Kidney epithelial cell (primary cell): ENCODE measurements around the gene ACSF3. TPM values are rescaled to one million over a fixed set of nuclear protein-coding genes. Genes with fewer than 3 reads are reported as not detected.

Experiments used
- DNase-seq: peaks from one replicate; pipeline ENCODE4 v3.0.0-alpha.2; 2010; ENCODE audit warnings: low read depth
- H3K27me3 ChIP-seq: 2 replicates; pipeline ENCODE4 v1.6.0; 2011; ENCODE audit warnings: low read length; ENCODE audit not compliant: control insufficient read depth, insufficient read depth
- H3K36me3 ChIP-seq: 2 replicates; pipeline ENCODE4 v1.5.1; 2011; ENCODE audit warnings: low read length; ENCODE audit not compliant: control insufficient read depth, insufficient read depth
- H3K4me3 ChIP-seq: 2 replicates; pipeline ENCODE4 v1.5.1; 2011; ENCODE audit warnings: low read depth, mild to moderate bottlenecking, control low read depth, low read length
- total RNA-seq: library from RNA; depleted of rRNA; stranded (reverse); fragments of >200 nt; gene quantifications from 2 replicates; pipeline ENCODE4 v1.2.3, GENCODE V29; 2015
- TF ChIP-seq, protein P1 (sequence below): IDR thresholded peaks from 2 replicates; pipeline ENCODE4 v1.5.1; 2011; ENCODE audit warnings: mild to moderate bottlenecking, moderate library complexity, low read length, control low read depth, inconsistent platforms; ENCODE audit not compliant: insufficient read depth, poor library complexity, severe bottlenecking

ACSF3 gene
- total RNA-seq, result 36.9 and 41.3 TPM in 2 replicates

DNA sequence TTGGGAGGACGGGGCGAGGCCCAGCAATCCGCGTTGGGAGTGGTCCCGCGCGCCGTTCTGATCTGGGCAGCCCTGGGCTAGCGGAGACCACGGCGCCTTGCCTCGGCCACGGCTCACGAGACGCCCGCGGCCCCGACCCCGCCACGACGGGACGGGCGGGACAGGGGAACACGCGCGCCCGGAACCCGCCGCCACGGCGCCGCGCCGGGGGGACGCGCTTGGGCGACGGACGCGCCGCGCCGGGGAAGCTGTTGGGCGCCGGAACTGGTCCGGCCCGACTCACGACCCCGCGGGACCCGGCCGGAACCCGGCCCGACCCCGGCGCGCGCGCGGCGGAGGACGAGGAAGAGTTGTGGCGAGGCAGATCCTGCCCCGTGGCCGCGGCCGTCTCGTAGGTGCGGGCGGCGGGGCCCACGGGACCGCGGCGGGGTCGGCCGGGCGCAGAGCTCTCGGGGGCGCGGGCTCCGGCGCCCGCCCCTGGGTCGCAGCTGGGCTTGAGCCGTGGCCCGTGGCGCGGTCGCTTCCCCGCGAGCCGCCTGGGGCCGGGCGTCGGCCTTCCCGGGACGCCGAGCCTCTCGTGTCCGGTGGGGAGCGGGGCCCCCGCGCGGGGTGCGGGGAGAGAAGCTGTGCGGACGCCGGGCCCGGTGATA is at the start of gene ACSF3:
Gene ACSF3 (plus strand): TSS at position 251 of the 650 bp plus-strand sequence. CDS start 6,830 bp downstream, outside the sequence.
- TF ChIP-seq, protein P1, sequence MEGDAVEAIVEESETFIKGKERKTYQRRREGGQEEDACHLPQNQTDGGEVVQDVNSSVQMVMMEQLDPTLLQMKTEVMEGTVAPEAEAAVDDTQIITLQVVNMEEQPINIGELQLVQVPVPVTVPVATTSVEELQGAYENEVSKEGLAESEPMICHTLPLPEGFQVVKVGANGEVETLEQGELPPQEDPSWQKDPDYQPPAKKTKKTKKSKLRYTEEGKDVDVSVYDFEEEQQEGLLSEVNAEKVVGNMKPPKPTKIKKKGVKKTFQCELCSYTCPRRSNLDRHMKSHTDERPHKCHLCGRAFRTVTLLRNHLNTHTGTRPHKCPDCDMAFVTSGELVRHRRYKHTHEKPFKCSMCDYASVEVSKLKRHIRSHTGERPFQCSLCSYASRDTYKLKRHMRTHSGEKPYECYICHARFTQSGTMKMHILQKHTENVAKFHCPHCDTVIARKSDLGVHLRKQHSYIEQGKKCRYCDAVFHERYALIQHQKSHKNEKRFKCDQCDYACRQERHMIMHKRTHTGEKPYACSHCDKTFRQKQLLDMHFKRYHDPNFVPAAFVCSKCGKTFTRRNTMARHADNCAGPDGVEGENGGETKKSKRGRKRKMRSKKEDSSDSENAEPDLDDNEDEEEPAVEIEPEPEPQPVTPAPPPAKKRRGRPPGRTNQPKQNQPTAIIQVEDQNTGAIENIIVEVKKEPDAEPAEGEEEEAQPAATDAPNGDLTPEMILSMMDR, result no peak
- no peak for DNase-seq
- Histone ChIP-seq H3K27me3 (peaks cover 24% of the 10 kb centered on the region), H3K36me3 (no peaks in the 10 kb centered on the region), H3K4me3 (peak within 1 kb of the TSS; percentile 54)

DNA sequence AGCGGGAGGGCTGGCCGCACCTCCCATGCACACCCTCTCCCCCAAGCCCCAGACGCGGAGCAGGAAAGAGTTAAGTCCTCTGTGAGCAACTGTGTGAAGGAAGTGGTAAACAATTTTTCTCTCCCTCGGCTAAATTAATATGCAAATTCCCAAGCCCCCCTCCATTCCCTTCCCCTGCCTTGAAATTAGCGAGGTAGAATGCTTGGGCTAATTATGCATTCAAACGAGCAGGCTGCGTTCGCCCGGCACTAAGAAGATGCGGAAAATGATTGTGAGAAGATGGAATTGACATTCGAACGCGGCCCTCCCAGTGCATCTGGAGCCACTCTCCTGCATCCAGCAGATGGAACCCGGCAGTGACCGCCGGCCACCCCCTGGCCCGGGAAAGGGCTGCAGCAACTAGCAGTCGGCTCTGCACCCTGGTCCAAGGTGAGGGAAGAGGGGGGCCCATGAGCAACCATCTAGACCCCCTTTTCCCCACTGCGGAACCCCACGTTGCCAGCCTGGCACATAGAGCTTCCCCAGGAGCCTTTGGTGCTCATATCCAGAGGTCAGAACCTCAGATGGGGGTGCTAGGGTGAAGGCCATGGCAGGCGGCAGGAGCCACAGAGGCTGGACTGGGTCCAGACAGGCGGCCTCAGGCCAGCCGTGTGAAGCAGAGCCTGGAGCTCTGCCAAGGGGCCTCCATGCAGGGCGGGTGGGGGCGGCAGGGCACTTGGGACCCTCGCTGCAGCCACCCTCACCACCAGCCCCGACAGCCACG is 49.1 kb upstream of the ACSF3 start:
- TF ChIP-seq, protein P1, result no peak
- no peaks in the 10 kb centered on the region for H3K36me3 ChIP-seq
- H3K27me3 ChIP-seq, result peaks cover 35% of the 10 kb centered on the region
- H3K4me3 ChIP-seq, result no peak overlapping the region
- DNase-seq, result no peak

DNA sequence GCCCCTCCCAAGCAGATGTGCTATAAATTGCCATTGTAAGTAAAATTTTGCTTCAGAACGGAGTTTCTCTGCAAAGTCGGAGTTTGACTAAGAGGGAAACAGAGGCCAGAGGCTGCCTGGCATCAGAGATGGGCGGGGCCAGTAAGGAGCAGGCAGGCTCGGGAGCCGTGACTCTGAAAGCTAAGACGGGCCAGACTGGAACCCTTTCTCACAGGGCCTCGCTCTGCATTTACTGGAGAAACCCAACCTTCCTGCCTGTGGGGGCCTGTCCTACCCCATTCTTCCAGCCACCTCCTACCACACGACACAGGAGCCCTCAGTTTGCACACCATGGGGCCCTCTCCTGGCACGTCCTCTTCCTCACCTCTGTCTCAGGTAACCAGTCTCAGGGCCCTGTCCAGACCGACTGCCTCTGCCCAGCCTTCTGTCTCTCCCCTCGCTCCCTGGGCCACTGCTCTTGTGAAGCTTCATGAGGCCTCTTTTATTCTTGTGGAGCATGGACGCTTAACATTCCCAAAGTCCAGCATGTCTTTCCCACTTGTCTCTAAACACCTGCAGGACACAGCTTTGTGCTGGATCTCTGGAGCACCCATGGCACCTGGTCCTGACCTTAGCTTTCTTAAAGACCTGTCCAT is 48.4 kb upstream of the ACSF3 start:
- Histone ChIP-seq H3K36me3 (no peaks in the 10 kb centered on the region), H3K4me3 (no peak overlapping the region), H3K27me3 (peaks cover 39% of the 10 kb centered on the region)
- TF ChIP-seq, protein P1, result no peak
- no peak for DNase-seq

DNA sequence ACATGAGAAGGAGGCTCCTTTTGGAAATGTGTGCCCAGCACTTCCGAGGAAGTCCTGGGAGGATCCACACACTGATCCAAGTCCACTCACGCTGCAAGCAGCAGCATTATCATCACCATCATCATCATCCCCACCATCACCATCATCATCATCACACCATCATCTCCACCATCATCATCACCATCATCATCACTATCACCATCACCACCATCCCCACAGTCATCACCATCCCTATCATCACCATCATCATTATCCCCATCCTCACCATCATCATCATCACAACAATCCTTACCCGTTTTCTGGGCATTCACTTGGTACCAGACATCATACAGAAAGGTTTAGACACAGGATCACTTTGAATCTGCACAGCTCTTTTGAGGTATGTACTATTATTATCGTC is 47.8 kb upstream of the ACSF3 start:
- H3K4me3 ChIP-seq, result no peak overlapping the region
- peaks cover 39% of the 10 kb centered on the region for H3K27me3 ChIP-seq
- H3K36me3 ChIP-seq, result no peaks in the 10 kb centered on the region
- TF ChIP-seq, protein P1, result no peak
- DNase-seq, result no peak

DNA sequence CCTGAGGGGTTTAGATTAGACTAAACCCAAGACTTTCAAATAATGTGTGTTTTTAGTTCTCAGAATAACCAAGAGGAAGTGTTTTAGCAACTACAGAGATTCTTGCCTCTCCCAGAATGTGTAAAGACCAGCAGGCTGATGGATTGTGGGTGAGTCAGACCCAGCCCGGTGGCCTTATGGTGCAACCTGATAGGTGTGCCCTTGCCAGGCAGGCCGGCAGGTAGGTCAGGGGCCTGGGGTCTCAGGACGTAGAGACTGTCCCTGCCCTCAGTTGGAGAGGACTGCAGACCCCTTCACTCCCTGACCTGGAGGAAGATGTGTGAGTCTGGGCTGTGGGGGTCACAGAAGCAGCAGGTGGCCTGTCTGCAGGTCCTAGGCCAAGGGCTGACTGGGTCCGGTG is 47.2 kb upstream of the ACSF3 start:
- H3K4me3 ChIP-seq, result no peak overlapping the region
- peaks cover 39% of the 10 kb centered on the region for H3K27me3 ChIP-seq
- no peak for DNase-seq
- no peaks in the 10 kb centered on the region for H3K36me3 ChIP-seq
- TF ChIP-seq, protein P1, result no peak
